ENCODE measurements around the gene SPO11. TPM values are rescaled to one million over a fixed set of nuclear protein-coding genes. Genes with fewer than 3 reads are reported as not detected.

SPO11 gene
- total and polyA plus RNA-seq, 3 donors from 2014 or later = 5.9 to 13.8 (median 12.3) TPM

GRCh38 chr20:57326667-57327455 is 2.7 kb upstream of the SPO11 start:
- no peak for TF ChIP-seq CTCF (IDR thresholded peaks at IDR 0.05)
- TF ChIP-seq POLR2A (IDR thresholded peaks at IDR 0.05) = no peak
- no peak for DNase-seq
- no peak overlapping the region for H3K27ac ChIP-seq
- intact Hi-C loops (cut with DNase I; ENCODE audit: low total_unique reads) = no loop called here
- H3K9me3 ChIP-seq = no peaks in the 10 kb centered on the region
- no peaks in the 10 kb centered on the region for H3K36me3 ChIP-seq (ENCODE audit: low read depth, missing control alignments)
- no peak overlapping the region for H3K4me3 ChIP-seq
- no peaks in the 10 kb centered on the region for H3K4me1 ChIP-seq
- H3K27me3 ChIP-seq = no peaks in the 10 kb centered on the region
- WGBS, 2 donors = 66 to 67% methylated on average over 8 of the region's 8 CpGs

GRCh38 chr20:57327820-57328219 is 1.8 kb upstream of the SPO11 start:
- Histone ChIP-seq H3K4me1 (no peaks in the 10 kb centered on the region), H3K27me3 (no peaks in the 10 kb centered on the region), H3K27ac (no peak overlapping the region), H3K4me3 (no peak overlapping the region), H3K36me3 (ENCODE audit: low read depth, missing control alignments) (no peaks in the 10 kb centered on the region), H3K9me3 (no peaks in the 10 kb centered on the region)
- 63 to 73% methylated on average over 6 of the region's 6 CpGs for WGBS, 2 donors
- TF ChIP-seq CTCF (IDR thresholded peaks at IDR 0.05) (no peak), POLR2A (IDR thresholded peaks at IDR 0.05) (no peak)
- DNase-seq = no peak
- intact Hi-C loops (cut with DNase I; ENCODE audit: low total_unique reads) = no loop called here

- Histone ChIP-seq H3K27me3 (no peaks in the 10 kb centered on the region), H3K4me1 (no peaks in the 10 kb centered on the region), H3K36me3 (ENCODE audit: low read depth, missing control alignments) (no peaks in the 10 kb centered on the region), H3K9me3 (no peaks in the 10 kb centered on the region), H3K4me3 (no peak overlapping the region), H3K27ac (no peak overlapping the region)
- TF ChIP-seq CTCF (IDR thresholded peaks at IDR 0.05) (no peak), POLR2A (IDR thresholded peaks at IDR 0.05) (no peak)
- no peak for DNase-seq
- 61 to 66% methylated on average over 8 of the region's 8 CpGs for WGBS, 2 donors
- intact Hi-C loops (cut with DNase I; ENCODE audit: low total_unique reads) = no loop called here
Observed at GRCh38 chr20:57330998-57331397, 1.4 kb downstream of the SPO11 start.

- intact Hi-C loops (cut with DNase I; ENCODE audit: low total_unique reads) = no loop called here
- Histone ChIP-seq H3K4me1 (no peaks in the 10 kb centered on the region), H3K36me3 (ENCODE audit: low read depth, missing control alignments) (no peaks in the 10 kb centered on the region), H3K9me3 (no peaks in the 10 kb centered on the region), H3K27ac (no peak overlapping the region), H3K27me3 (no peaks in the 10 kb centered on the region), H3K4me3 (no peak overlapping the region)
- 45 to 59% methylated on average over 1 of the region's 1 CpG for WGBS, 2 donors
- DNase-seq = no peak
- TF ChIP-seq POLR2A (IDR thresholded peaks at IDR 0.05) (no peak), CTCF (IDR thresholded peaks at IDR 0.05) (no peak)
Observed at GRCh38 chr20:57332105-57333089, 2.8 kb downstream of the SPO11 start.

All from testis (tissue), 3 donors.